ENCODE results near the gene KRT4.

KRT4 gene

GRCh38 chr12:52836491-52837412 lies 22.8 kb upstream of the KRT4 start:
- no peak for DNase-seq

GRCh38 chr12:52836042-52836466 lies 22.1 kb upstream of the KRT4 start:
- DNase-seq = no peak

GRCh38 chr12:52835271-52836041 lies 21.5 kb upstream of the KRT4 start:
- no peak for DNase-seq

- no peak for DNase-seq
Measured at GRCh38 chr12:52834727-52835001, 20.7 kb upstream of the KRT4 start.

- no peak for DNase-seq
Measured at GRCh38 chr12:52833922-52834726, 20.2 kb upstream of the KRT4 start, which contains the start of gene KRT79. KRT79 (minus strand) TSS chr12:52834311; CDS start chr12:52834260, 51 bp downstream.

- DNase-seq = no peak
Measured at GRCh38 chr12:52832985-52833905, 19.3 kb upstream of the KRT4 start.

GRCh38 chr12:52832451-52832850 lies 18.5 kb upstream of the KRT4 start:
- DNase-seq = no peak

GRCh38 chr12:52831251-52831650 lies 17.3 kb upstream of the KRT4 start:
- no peak for DNase-seq

GRCh38 chr12:52829986-52830770 lies 16.3 kb upstream of the KRT4 start:
- no peak for DNase-seq

- no peak for DNase-seq
Measured at GRCh38 chr12:52828591-52829021, 14.7 kb upstream of the KRT4 start.

GRCh38 chr12:52828156-52828555 lies 14.2 kb upstream of the KRT4 start:
- DNase-seq = no peak

GRCh38 chr12:52827499-52828090 lies 13.7 kb upstream of the KRT4 start:
- DNase-seq = no peak

- no peak for DNase-seq
Measured at GRCh38 chr12:52826611-52827498, 12.9 kb upstream of the KRT4 start.

GRCh38 chr12:52825961-52826360 lies 12.0 kb upstream of the KRT4 start:
- no peak for DNase-seq

- DNase-seq = no peak
Measured at GRCh38 chr12:52824741-52825410, 11.0 kb upstream of the KRT4 start.

GRCh38 chr12:52823761-52824450 lies 10.0 kb upstream of the KRT4 start:
- DNase-seq = no peak

GRCh38 chr12:52822771-52823510 lies 9.0 kb upstream of the KRT4 start:
- no peak for DNase-seq

Data from NCI-H1694 (cell line).